ENCODE measurements around the gene SLC15A5. TPM values are rescaled to one million over a fixed set of nuclear protein-coding genes. Genes with fewer than 3 reads are reported as not detected.

Gene SLC15A5
- 0.08 TPM for polyA plus RNA-seq (2013, experiment 1 of 2; ENCODE audit: insufficient read length)
- 0.04 TPM for polyA plus RNA-seq (2013, experiment 2 of 2; ENCODE audit: insufficient read length)

DNA sequence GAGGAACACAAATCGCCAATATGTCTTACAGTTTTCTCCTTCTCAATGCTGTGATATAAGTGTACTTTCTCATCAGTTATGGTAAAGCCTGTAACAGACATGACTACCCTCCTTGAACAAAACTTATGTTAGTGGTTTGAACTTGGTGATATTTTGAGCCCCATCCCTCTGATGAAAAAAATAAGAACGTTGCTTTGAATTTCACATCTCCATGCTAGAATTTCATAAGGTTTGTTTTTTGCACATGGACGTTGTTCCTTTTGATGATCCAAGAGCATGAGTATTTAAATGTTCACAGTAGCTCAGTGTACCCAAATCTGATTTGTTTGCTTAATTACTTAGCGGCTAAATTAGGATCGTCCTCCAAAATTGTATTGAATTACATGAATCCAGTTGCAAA, at the start of gene SLC15A5:
TSS of gene SLC15A5 (minus strand) at position 101 of the 400 bp plus-strand sequence. CDS start at position 101, 0 bp downstream.
- no peak for DNase-seq

- no peak for DNase-seq
These were observed 47.9 kb upstream of the SLC15A5 start for GRCh38 chr12:16325426-16325825.

DNA sequence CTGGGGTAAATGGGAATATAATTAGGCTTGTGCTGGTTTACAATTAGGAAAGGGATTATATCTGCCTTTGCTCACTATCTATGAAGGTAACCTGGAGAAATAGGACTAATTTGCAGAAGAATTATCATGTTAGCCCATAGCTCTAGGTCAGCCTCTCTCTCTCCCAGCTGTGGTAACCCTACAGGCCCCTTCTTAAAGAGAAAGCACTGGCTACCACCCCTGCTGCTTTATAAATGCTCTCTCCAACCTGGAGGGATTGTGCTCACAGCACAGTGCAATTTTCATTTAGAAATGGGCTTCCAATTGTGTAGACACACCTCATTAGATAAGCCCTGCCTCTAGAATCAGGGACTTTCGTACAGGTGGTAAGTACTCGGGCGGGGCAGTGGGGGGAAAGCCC, 47.3 kb upstream of the SLC15A5 start:
- DNase-seq: no peak

- no peak for DNase-seq
These were observed 46.8 kb upstream of the SLC15A5 start for GRCh38 chr12:16324272-16324671.

- no peak for DNase-seq
These were observed 46.2 kb upstream of the SLC15A5 start for GRCh38 chr12:16323638-16324037.

GRCh38 chr12:16323010-16323409, 45.5 kb upstream of the SLC15A5 start:
- peak; percentile 25 for DNase-seq

DNA sequence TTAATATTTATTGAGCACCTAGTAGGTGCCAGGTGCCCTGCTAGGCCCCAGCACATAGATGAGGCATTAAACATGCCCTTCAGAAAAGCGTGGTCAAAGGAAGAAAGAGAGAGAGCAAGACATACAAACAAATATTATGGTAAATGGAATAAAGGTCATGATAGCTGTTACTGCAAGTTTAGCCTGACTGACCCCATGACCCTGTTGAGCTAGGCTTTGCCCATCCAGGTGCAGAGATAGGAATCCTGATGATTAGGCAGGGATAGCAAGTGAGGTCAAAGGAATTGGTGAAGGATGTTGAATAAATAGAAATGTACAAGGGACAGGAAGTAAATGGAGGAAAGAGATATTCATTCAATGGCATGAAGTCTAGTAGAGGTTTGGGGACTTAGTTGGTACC, 33.4 kb upstream of the SLC15A5 start:
- DNase-seq: no peak

GRCh38 chr12:16307856-16308475, 30.5 kb upstream of the SLC15A5 start:
- DNase-seq: no peak

GRCh38 chr12:16303939-16304338, 26.5 kb upstream of the SLC15A5 start:
- DNase-seq: no peak

DNA sequence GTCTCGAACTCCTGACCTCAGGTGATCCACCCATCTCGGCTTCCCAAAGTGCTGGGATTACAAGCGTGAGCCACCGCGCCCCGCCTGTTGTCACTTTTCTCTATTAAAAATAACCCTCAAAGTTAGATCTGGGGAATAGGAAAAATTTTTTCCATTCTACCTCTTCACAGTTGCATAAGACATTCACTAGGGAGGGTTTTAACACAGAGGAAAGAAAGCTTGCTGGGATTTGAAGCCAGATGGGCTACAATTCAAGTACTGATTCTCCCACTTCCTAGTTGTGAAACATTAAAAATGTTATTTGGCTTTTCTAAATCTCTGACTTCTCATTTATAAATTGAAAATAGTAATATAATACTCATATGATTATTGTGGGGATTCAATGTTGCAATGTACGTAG, 23.3 kb upstream of the SLC15A5 start:
- peak; percentile 9 for DNase-seq

DNA sequence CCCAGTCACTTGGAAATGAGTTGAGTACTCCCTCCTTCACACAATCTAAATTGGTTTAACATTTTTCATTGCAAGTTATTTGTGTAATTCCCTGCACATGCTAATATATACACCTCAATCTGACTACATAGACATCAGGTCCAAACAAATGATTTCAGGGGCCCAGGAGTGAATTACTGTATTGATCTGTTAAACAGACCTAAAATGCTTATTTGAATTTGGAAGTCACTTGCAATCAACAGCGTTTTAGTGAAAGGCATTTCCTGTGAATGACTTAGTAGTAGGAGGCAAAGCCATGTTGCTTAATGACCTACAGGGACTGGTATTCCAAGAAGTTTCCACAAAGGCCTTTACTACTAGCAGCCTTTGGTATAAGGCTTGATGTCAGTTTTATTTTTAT, 22.6 kb upstream of the SLC15A5 start:
- peak; percentile 17 for DNase-seq

- peak; percentile 35 for DNase-seq
These were observed 21.9 kb upstream of the SLC15A5 start for GRCh38 chr12:16299403-16299802.

- DNase-seq: peak; percentile 21
These were observed 20.0 kb upstream of the SLC15A5 start for GRCh38 chr12:16297521-16297920.

DNA sequence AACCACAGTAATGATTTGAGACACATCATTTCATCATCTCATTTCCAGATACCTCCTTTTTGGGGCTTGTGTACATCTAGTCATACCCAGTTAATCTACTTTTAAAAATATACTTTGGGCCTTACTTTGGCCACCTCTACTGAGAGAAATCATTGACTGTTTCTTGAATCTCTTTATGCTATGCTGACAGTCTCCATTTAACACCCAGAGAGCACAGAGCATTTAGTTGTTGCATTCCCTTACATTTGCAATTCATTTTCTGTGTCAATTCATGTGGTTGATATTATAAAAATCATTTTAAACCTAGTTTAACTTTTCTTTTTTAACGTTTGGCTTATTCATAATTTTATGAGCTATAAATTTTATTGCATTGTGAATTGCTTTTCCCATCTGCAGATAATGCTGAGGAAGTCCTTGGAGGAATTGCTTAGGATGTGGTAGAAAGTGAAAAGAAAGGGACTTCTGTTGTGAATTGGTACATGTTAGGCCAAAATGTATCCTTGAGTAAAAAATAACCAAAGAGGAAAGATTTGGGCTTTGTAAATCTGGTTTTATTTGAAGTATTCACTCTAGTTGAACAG, 17.0 kb upstream of the SLC15A5 start:
- DNase-seq: no peak

- no peak for DNase-seq
These were observed 13.5 kb upstream of the SLC15A5 start for GRCh38 chr12:16291032-16291431.

DNA sequence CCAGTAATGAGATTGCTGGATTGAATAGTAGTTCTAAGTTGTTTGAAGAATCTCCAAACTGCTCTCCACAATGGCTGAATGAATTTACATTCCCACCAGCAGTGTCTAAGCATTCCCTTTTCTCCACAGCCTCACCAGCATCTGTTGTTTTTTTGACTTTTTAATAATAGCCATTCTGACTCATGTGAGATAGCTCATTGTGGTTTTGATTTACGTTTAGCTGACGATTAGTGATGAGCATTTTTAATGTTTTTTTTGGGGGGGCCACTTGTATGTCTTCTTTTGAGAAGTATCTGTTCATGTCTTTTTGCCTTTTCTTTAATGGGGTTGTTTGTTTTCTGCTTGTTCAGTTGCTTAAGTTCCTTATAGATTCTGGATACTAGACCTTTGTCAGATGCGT, 8.1 kb upstream of the SLC15A5 start:
- DNase-seq: peak; percentile 7

DNA sequence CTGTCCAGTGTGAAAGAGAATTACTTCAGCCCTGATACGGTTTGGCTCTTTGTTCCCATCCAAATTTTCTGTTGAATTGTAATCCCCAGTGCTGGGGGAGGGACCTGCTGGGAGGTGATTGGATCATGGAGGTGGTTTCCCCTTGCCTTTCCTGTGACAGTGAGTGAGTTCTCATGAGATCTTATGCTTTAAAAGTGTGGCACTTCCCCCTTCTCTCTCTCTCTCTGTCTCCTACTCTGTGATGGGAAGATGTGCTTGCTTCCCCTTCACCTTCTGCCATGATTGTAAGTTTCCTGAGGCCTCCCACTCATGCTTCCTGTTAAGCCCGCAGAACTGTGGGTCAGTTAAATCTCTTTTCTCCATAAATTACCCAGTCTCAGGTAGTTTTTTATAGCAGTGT, 5.5 kb upstream of the SLC15A5 start:
- DNase-seq: no peak

GRCh38 chr12:16282081-16282480, 4.6 kb upstream of the SLC15A5 start:
- DNase-seq: no peak

DNA sequence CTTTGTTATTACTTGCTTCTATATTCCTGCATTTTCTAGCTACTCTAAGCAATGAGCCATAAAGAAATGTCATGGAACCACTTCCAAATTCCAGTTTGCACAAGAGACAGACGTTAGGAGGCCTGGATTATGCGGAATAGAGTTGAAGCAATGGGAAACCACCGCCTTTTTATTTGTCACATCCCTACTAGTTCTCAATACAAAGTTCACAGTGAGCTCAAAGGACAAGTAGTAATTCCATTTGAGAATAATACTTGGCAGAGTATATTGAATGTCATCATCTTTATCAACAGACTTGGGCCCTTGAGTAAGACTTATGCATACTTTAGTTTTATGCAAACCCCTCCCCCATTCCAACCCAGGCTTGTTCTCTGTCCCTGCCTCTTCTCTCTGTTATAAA, 3.7 kb upstream of the SLC15A5 start:
- peak; percentile 47 for DNase-seq

- DNase-seq: peak; percentile 2
These were observed 5.3 kb downstream of the SLC15A5 start for GRCh38 chr12:16272222-16272621.

DNA sequence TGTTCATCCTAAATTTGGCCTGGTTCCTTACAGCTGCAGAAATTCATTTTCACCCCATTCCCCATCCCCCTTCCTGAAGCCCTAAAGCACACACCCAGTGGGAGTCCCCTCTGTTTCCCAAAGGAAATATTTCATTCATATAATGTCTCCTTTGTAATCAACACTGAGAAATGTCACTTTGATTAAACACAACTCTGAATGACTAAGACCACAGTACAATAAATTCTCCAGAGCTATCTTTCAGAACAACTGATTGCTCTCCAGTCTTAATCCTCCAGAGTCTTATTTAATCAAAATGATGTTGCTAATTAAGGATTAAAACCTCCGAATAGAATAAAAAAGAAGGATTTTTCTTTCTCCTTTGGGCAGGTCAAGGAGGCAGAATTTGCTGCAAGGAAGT, 6.4 kb downstream of the SLC15A5 start:
- no peak for DNase-seq

- DNase-seq: no peak
These were observed 7.5 kb downstream of the SLC15A5 start for GRCh38 chr12:16269946-16270345.

GRCh38 chr12:16266085-16266484, 11.4 kb downstream of the SLC15A5 start:
- no peak for DNase-seq

DNA sequence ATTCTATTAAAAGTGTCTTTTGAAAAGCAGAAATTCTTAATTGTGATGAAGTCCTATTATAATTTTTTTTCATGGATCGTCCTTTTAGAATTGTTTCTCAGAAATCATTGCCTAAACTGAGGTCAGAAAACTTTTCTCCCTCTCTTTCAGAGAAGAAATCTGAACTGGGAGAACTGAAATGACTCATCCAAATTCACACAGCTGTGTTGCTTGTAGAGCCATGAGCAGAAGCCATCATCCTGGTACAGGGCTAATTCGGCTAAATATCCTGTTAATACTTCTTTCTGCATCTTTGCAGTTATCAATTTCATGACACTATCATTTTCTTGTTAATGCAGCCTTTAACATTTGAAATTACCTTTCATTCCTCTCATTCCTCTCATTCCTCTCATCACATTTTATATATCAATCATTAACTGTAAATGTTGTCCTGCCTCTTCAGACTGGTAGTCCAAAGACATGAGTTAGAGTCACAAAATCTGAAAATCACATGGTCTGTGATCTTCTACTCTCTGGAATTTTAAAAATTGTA, 15.5 kb downstream of the SLC15A5 start:
- DNase-seq: no peak
